Measurements from ENCODE around the gene PDE4B.
A peak's percentile ranks its signal among the peaks of the same experiment; 100 is the strongest.

PDE4B gene

GRCh38 chr1:66254785-66255184 is 462.1 kb downstream of the PDE4B start:
- DNase-seq = no peak
- in situ Hi-C loops (cut with MboI; ENCODE audit: low pct_unique_long_range_greater_than_20kb, low sequenced_read_pairs) = loop anchor here (10.0 kb wide), 1 partner anchor 190 kb away; no protein-coding TSS in a partner anchor

GRCh38 chr1:66256629-66257572 is 464.2 kb downstream of the PDE4B start:
- in situ Hi-C loops (cut with MboI; ENCODE audit: low pct_unique_long_range_greater_than_20kb, low sequenced_read_pairs) = loop anchor here (10.0 kb wide), 1 partner anchor 188 kb away; no protein-coding TSS in a partner anchor
- no peak for DNase-seq

GRCh38 chr1:66258404-66259105 is 465.9 kb downstream of the PDE4B start:
- in situ Hi-C loops (cut with MboI; ENCODE audit: low pct_unique_long_range_greater_than_20kb, low sequenced_read_pairs) = loop anchor here (10.0 kb wide), 1 partner anchor 186 kb away; no protein-coding TSS in a partner anchor
- DNase-seq = no peak

GRCh38 chr1:66261364-66261763 is 468.7 kb downstream of the PDE4B start:
- DNase-seq = peak; percentile 27
- in situ Hi-C loops (cut with MboI; ENCODE audit: low pct_unique_long_range_greater_than_20kb, low sequenced_read_pairs) = loop anchor here (10.0 kb wide), 1 partner anchor 53 kb away; no protein-coding TSS in a partner anchor

- DNase-seq = no peak
- in situ Hi-C loops (cut with MboI; ENCODE audit: low pct_unique_long_range_greater_than_20kb, low sequenced_read_pairs) = loop anchor here (10.0 kb wide), 1 partner anchor 52 kb away; no protein-coding TSS in a partner anchor
Observed at GRCh38 chr1:66262208-66262963, 469.7 kb downstream of the PDE4B start.

GRCh38 chr1:66265268-66265667 is 472.6 kb downstream of the PDE4B start:
- in situ Hi-C loops (cut with MboI; ENCODE audit: low pct_unique_long_range_greater_than_20kb, low sequenced_read_pairs) = loop anchor here (10.0 kb wide), 1 partner anchor 50 kb away; no protein-coding TSS in a partner anchor
- no peak for DNase-seq

GRCh38 chr1:66265796-66266195 is 473.1 kb downstream of the PDE4B start:
- in situ Hi-C loops (cut with MboI; ENCODE audit: low pct_unique_long_range_greater_than_20kb, low sequenced_read_pairs) = loop anchor here (10.0 kb wide), 1 partner anchor 49 kb away; no protein-coding TSS in a partner anchor
- no peak for DNase-seq

GRCh38 chr1:66266350-66266749 is 473.7 kb downstream of the PDE4B start:
- DNase-seq = no peak
- in situ Hi-C loops (cut with MboI; ENCODE audit: low pct_unique_long_range_greater_than_20kb, low sequenced_read_pairs) = loop anchor here (10.0 kb wide), 1 partner anchor 48 kb away; no protein-coding TSS in a partner anchor

GRCh38 chr1:66266756-66267155 is 474.1 kb downstream of the PDE4B start:
- in situ Hi-C loops (cut with MboI; ENCODE audit: low pct_unique_long_range_greater_than_20kb, low sequenced_read_pairs) = loop anchor here (10.0 kb wide), 1 partner anchor 48 kb away; no protein-coding TSS in a partner anchor
- no peak for DNase-seq

- in situ Hi-C loops (cut with MboI; ENCODE audit: low pct_unique_long_range_greater_than_20kb, low sequenced_read_pairs) = loop anchor here (10.0 kb wide), 1 partner anchor 47 kb away; no protein-coding TSS in a partner anchor
- no peak for DNase-seq
Observed at GRCh38 chr1:66267201-66267940, 474.7 kb downstream of the PDE4B start.

- in situ Hi-C loops (cut with MboI; ENCODE audit: low pct_unique_long_range_greater_than_20kb, low sequenced_read_pairs) = loop anchor here (10.0 kb wide), 1 partner anchor 46 kb away; no protein-coding TSS in a partner anchor
- DNase-seq = no peak
Observed at GRCh38 chr1:66269222-66269621, 476.5 kb downstream of the PDE4B start.

GRCh38 chr1:66270119-66270812 is 477.6 kb downstream of the PDE4B start:
- no peak for DNase-seq
- in situ Hi-C loops (cut with MboI; ENCODE audit: low pct_unique_long_range_greater_than_20kb, low sequenced_read_pairs) = no loop called here

GRCh38 chr1:66271216-66271903 is 478.7 kb downstream of the PDE4B start:
- DNase-seq = peak; percentile 76
- in situ Hi-C loops (cut with MboI; ENCODE audit: low pct_unique_long_range_greater_than_20kb, low sequenced_read_pairs) = no loop called here

GRCh38 chr1:66271904-66272254 is 479.2 kb downstream of the PDE4B start:
- DNase-seq = peak; percentile 22
- in situ Hi-C loops (cut with MboI; ENCODE audit: low pct_unique_long_range_greater_than_20kb, low sequenced_read_pairs) = no loop called here

GRCh38 chr1:66273656-66274055 is 481.0 kb downstream of the PDE4B start:
- no peak for DNase-seq
- in situ Hi-C loops (cut with MboI; ENCODE audit: low pct_unique_long_range_greater_than_20kb, low sequenced_read_pairs) = no loop called here

GRCh38 chr1:66274634-66275033 is 481.9 kb downstream of the PDE4B start:
- DNase-seq = no peak
- in situ Hi-C loops (cut with MboI; ENCODE audit: low pct_unique_long_range_greater_than_20kb, low sequenced_read_pairs) = no loop called here

GRCh38 chr1:66275083-66275482 is 482.4 kb downstream of the PDE4B start:
- in situ Hi-C loops (cut with MboI; ENCODE audit: low pct_unique_long_range_greater_than_20kb, low sequenced_read_pairs) = no loop called here
- no peak for DNase-seq
